Peyer's patch (tissue), 4 donors: ENCODE measurements around the gene TOB1.

Experiments used
- CTCF ChIP-seq, 6 experiments: fragments of 450-650 bp in 4 of 6; fragments of 200-600 bp in 2 of 6; sonication (generic) in 1 of 6; IDR thresholded peaks; one replicate each; pipeline ENCODE4 v1.5.1; 2017 to 2019; ENCODE audit warnings: antibody characterized with exemption in 6 of 6, mild to moderate bottlenecking in 3 of 6, moderate library complexity in 1 of 6
- POLR2A ChIP-seq, 2 donors: fragments of 450-650 bp; IDR thresholded peaks; one replicate each; pipeline ENCODE4 v1.5.1; 2017; ENCODE audit warnings: antibody characterized with exemption in 2 of 2, mild to moderate bottlenecking in 2 of 2, moderate library complexity in 2 of 2

DNA sequence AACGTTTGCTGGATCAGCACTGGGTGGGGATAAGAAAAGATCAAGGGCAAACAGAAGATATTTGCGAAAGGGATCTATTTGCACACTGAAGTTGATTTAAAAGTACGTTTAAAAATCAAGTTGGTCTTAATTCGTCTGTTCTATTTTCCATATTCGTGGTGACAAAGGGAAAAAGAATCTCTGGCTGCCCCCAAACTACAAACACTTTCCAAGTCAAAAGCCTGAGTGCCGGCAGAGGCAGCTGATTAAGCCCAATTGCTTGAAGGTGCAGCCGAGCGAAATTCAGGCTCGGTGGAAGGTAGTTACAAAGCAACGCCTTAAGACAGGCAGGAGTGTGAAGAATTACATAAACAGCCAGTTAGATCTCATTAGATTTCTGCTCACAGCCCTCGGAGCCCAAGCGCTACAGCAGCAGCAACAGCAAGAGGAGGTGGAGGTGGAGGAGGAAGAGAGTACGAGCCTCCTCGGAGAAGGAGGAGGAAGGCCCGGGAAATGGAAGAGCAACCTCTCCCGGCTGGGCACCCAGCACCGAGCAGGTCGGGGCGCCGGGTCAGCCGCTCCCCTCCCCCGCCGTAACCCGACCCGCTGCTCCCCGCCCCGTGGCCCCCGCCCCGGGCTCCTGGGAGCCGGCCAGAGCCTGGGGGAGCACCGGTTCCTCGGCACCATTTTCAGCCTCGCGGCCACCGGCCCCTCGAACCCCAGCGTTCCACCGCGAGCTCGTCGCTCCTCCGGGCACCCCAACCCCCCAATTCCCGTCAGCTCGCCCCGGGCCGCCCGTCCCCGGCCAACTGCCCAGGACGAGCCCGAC is 890 bp downstream of the TOB1 start:
- TF ChIP-seq CTCF (IDR thresholded peaks at IDR 0.05), result no peak
- no peak for TF ChIP-seq POLR2A (IDR thresholded peaks at IDR 0.05)
